CD4-positive, alpha-beta T cell treated with Interleukin-17A for 4 hours (primary cell): Measurements from ENCODE around the gene HADH.
"Not testable (repeated sequence)": the region's sequence is repeated elsewhere in the genome, so short reads cannot be mapped to it uniquely, and the experiment has no call there.

Experiments
- DNase-seq: peaks from one replicate; pipeline ENCODE4 v3.0.0-alpha.2; 2020; ENCODE audit warnings: mixed read lengths

Gene HADH

GRCh38 chr4:107996949-107997788 lies 7.5 kb downstream of the HADH start:
- no peak for DNase-seq

DNA sequence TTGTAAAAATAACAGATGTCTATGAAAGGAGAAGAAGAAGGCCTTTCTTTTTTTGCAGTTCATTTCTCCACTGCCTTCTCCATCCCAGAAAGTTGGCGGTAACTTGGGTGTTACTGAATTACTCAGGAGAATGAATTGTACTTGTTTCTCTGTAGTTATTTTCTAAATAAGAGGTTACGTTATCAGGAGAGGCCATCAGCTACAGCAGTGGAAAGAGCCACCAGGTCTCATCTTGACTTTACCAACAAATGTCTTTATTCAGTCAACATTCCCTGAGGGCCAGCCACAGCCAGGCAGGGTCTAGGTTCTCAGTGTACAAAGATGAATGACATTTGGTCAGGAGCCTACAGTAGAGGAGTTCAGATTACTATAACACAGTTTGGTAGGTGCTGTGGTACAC lies 8.1 kb downstream of the HADH start:
- DNase-seq: no peak

DNA sequence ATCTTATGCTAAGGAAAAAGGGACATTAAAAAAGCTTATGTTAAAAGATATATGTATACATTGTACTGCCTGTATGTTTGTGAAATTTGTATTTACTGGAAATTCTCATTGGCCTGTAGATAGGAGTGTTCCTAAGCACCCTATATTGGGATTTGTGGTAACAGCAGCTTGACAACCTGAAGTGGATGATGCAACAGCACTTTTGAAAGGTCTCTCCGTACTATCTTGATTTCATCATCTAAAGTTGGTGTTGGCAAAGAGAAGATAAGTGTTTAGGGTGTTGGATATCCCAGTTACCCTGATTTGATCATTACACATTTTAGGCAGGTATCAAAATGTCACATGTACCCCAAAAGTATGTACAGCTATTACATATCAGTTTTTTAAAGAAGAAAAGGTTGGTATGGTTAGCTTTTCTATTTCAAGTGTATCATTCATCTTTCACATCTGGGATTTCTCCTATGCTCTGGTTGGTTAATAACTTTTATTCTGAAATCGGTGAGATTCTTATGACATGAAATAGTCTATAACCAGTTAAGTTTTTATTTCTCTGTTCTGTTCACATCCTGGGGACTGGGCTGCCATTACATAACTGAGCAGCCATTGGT lies 10.3 kb downstream of the HADH start:
- DNase-seq: no peak

DNA sequence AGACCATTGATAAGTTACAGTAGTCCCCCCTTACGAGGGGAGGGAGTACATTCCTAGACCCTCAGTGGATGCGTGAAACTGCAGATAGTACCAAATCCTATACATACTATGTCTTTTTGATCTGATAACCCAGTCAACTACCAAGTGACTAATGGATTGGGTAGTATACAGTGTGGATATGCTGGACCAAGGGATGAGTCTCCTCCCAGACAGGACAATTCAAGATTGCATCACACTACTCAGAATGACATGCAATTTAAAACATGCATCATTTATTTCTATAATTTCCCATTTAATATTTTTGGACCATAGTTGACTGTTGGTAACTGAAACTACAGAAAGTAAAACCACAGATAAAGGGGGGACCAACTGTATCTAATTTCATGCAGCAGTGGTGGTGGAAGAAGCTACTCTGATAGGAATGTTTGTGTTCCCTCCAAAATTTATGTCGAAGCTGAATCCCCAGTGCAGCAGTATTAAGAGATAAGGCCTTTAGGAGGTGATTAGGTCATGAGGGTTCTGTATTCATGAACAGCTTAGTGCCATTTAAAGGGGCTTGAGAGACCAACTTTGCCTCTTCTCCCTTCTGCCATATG lies 11.9 kb downstream of the HADH start:
- no peak for DNase-seq

- no peak for DNase-seq
These were observed 14.4 kb downstream of the HADH start for GRCh38 chr4:108003982-108004515.

GRCh38 chr4:108004646-108005045 lies 15.0 kb downstream of the HADH start:
- DNase-seq: no peak

DNA sequence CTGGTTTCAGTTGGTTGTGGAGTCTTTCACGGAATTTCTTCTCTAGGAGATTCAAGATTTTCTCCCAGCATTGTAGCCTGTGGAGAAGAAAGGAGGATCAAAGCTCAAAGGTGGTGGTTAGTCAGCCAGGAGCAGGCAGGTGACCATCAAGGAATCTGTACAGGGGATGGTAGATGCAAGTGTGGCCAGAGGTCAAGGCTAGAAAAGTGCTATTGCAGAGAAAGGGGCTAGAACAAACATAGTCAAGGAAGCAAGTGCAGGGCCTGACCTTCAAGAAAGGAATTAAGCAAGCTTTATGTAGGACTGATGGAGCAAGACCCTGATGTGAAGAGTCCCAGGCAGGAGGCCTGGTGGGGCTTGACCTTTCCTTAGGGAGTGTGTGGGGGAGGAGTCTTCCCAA lies 16.1 kb downstream of the HADH start:
- no peak for DNase-seq

GRCh38 chr4:108006361-108006760 lies 16.7 kb downstream of the HADH start:
- DNase-seq: no peak

DNA sequence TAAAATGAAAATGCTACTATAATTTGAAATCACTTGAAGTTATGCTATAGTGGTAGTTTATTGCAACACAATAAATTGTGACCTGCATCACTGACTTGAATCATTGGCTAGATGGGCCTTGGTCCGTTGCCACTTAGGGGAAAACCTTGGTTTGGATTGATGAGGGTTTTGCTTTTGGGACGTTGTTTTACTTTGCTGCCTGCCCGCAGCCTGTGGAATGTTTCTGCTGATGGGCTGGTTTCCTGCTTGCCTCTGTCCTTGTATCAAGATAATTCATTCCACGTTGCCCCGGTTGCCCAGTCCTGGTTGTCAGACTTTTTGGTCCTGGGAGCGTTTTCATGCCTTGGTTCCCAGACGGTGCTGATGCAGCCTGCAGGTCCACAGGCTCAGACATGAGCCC lies 18.3 kb downstream of the HADH start:
- no peak for DNase-seq

- no peak for DNase-seq
These were observed 19.0 kb downstream of the HADH start for GRCh38 chr4:108008721-108009120.

DNA sequence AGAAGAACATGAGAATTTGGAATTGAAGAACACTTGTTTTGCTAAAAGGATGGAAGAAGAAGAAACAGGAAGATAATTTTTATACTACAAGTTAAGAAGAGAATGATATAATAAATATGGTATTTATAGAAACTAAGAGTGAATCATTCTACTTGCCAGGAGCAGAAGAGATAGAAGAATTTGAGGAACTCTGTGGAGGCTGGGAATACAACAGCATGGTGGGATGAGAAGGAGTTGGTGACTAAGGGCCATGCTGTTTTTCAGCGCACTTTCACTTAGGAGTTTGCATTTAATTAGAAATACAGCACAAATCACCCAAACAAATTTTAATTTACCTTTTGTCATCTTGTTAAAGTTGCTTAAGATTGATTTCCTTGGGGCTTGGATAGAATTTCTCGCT lies 20.5 kb downstream of the HADH start:
- DNase-seq: no peak

GRCh38 chr4:108012382-108012781 lies 22.7 kb downstream of the HADH start:
- not testable (repeated sequence) for DNase-seq

DNA sequence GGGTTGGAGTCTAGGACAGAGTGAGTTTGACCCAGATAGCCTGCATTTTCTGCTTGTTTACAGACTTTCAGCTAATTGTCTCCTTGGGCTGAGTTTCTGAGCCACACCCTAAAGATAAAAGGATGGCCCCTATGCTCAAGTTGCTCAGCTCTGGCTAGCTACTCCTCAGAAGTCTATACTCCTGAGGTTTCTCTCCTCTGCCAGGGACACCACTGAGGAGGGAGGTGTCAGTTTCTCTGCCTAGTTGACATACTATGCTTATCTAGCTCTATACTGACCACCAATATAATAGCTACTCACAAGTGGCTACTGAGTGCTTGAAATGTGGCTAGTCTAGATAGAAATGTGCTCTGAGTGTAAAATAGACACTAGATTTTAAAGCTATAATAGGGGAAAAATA lies 23.6 kb downstream of the HADH start:
- DNase-seq: no peak

DNA sequence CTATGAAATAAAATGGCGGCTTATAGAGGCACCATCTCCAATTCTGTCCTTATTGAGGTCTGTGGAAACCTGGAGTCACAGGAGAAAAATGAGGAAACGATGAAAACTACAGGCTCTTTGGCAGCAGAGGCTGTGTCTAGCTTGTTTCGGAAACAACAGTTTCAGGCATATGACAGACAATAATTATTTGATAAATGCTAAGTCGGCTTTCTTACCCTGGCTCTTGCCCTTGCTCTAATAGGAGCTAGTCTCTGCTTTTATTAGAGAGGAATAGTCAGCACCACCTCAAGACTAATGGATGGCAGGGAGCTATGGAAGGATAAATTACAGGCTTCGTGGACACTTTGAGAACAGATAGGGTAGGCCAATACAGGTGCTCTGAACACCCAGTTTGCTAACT lies 24.3 kb downstream of the HADH start:
- DNase-seq: no peak

GRCh38 chr4:108018040-108018883 lies 28.6 kb downstream of the HADH start:
- DNase-seq: peak; percentile 91

DNA sequence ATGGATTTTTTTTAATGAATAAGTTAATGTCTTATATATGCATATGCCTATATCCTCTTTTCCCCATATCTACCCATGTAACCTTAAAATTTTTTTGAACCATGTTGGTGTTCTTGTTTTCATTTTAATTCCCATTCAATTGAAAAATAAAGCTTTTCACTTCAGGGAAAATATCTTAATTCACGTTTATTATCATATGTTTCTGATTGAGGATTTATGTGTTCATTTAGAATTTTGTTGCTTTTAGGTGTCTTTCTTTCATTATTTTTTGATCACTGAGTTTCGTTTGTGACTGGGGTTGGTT lies 29.1 kb downstream of the HADH start:
- DNase-seq: no peak

- DNase-seq: no peak
These were observed 34.6 kb downstream of the HADH start for GRCh38 chr4:108024085-108024877.

DNA sequence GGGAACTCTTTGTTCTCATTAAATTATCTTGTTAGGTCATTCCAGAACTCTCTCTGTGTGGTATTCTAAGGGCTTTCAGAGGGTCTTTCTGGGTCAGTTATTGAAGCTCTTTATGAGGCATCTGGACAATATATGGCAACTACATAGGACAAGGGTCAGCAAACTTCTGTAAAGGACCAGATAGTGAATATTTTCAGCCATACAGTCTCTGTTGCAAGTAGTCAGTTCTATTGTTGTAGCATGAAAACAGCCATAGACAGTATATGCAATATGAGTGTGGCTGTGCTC lies 35.1 kb downstream of the HADH start:
- no peak for DNase-seq

- peak; percentile 70 for DNase-seq
These were observed 39.5 kb downstream of the HADH start for GRCh38 chr4:108029016-108029720.

GRCh38 chr4:108029731-108030130 lies 40.0 kb downstream of the HADH start:
- no peak for DNase-seq

DNA sequence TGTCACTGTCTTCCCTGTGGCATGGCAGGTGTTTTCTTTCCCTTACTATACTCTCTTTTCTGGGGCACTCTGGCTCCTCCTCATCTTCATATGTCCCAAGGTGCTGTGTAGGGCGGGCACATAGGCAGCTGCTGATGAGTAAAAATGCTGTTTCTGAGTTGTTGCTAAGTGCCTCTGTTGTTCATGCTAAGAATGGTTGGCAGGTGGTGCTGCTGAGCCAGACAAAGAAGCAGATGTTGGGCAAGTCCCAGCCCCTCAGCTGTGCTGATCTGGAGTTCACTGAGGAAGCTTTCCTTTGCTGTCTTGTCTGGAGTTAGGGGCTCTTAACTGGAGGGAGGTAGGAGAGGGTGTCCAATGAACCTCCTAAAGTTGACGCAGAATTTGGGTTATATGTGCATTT lies 40.6 kb downstream of the HADH start:
- peak; percentile 79 for DNase-seq
